ENCODE measurements around the gene PMPCA.
"Not testable (repeated sequence)": the region's sequence is repeated elsewhere in the genome, so short reads cannot be mapped to it uniquely, and the experiment has no call there.

The PMPCA gene

GRCh38 chr9:136409557-136410455 is 652 bp upstream of the PMPCA start:
- peak in 10 of 56 donors; percentile 13 to 37 (median 30) for DNase-seq

- DNase-seq: no peak
Measured at GRCh38 chr9:136411378-136411777, 920 bp downstream of the PMPCA start.

- DNase-seq: peak in 9 of 56 donors; percentile 8 to 39 (median 18)
Measured at GRCh38 chr9:136412962-136413361, 2.5 kb downstream of the PMPCA start.

- no peak for DNase-seq
Measured at GRCh38 chr9:136416427-136416826, 6.0 kb downstream of the PMPCA start.

GRCh38 chr9:136416914-136417313 is 6.5 kb downstream of the PMPCA start:
- no peak for DNase-seq

- no peak for DNase-seq
Measured at GRCh38 chr9:136418182-136419091, 8.0 kb downstream of the PMPCA start.

- no peak for DNase-seq
Measured at GRCh38 chr9:136419092-136419420, 8.6 kb downstream of the PMPCA start.

- DNase-seq: no peak
Measured at GRCh38 chr9:136421791-136422190, 11.3 kb downstream of the PMPCA start.

GRCh38 chr9:136422876-136423275 is 12.4 kb downstream of the PMPCA start:
- no peak for DNase-seq

GRCh38 chr9:136423432-136424146 is 13.1 kb downstream of the PMPCA start:
- DNase-seq: no peak

- no peak for DNase-seq
Measured at GRCh38 chr9:136424750-136425362, 14.4 kb downstream of the PMPCA start.

GRCh38 chr9:136425367-136425766 is 14.9 kb downstream of the PMPCA start:
- not testable (repeated sequence) for DNase-seq

- DNase-seq: no peak
Measured at GRCh38 chr9:136426787-136427186, 16.3 kb downstream of the PMPCA start.

- no peak for DNase-seq
Measured at GRCh38 chr9:136429075-136429628, 18.7 kb downstream of the PMPCA start.

- no peak for DNase-seq
Measured at GRCh38 chr9:136429683-136430491, 19.4 kb downstream of the PMPCA start.

GRCh38 chr9:136430588-136431234 is 20.3 kb downstream of the PMPCA start:
- no peak for DNase-seq

- DNase-seq: no peak
Measured at GRCh38 chr9:136431782-136432350, 21.4 kb downstream of the PMPCA start.

- DNase-seq: no peak
Measured at GRCh38 chr9:136432591-136432990, 22.1 kb downstream of the PMPCA start.
